HG03103 (cell line): ENCODE results near the gene BCAS3.
"Not testable (repeated sequence)": the region's sequence is repeated elsewhere in the genome, so short reads cannot be mapped to it uniquely, and the experiment has no call there.

ENCODE experiments used
- ATAC-seq: cut with Tn5 transposase; IDR thresholded peaks from one replicate; pipeline ENCODE4 v1.9.1; 2021; ENCODE audit warnings: low read depth; ENCODE audit not compliant: unreplicated experiment

BCAS3 gene

DNA sequence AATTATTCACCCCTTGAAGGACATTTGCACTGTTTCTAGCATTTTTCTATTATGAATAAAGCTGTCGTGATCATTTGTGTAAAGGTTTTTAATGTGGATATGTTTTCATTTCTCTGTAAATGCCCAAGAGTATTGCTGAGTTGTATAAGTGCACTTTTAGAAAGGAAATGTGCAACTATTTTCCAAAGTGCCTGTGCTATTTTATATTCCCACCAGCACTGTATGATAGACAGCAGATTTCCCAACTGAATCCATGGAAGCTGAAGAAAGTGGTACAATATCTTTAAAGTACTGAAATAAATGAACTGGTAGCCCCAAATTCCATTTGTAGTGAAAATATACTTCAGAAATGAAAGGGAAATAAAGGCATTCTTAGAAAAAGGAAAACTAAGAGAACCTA, 238.4 kb downstream of the BCAS3 start:
- ATAC-seq: no peak

DNA sequence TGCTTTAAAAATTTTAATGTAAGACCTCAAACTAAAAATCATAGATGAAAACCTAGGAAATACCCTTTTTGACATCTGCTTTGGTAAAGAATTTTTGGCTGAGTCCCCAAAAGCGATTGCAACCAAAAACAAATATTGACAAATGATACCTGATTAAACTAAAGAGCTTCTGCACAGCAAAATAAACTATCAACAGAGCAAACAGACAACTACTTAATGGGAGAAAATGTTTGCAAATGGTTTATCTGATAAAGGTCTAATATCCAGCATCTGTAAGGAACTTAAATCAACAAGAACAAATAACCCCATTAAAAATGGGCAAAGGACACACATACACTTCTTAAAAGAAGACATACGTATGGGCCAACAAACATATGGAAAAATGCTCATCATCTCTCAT, 242.5 kb downstream of the BCAS3 start:
- ATAC-seq: no peak

DNA sequence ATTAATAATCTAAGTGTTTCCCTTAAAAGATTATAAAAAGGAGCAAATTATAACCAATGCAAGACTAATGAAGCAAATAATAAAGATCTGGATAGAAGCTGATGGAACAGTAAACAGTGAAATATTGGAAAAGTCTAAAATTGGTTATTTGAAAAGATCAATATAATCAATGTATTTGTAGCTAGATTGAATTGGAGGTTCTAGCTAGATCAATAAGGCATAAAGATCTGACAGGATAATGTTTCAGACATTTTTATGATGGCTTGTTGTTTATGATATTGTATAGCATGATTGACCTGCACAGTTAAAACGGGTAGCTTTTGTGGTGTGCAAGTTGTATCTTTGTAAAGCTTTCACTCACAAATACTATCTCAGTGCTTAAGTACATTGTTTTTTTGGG, 245.3 kb downstream of the BCAS3 start:
- ATAC-seq: no peak

DNA sequence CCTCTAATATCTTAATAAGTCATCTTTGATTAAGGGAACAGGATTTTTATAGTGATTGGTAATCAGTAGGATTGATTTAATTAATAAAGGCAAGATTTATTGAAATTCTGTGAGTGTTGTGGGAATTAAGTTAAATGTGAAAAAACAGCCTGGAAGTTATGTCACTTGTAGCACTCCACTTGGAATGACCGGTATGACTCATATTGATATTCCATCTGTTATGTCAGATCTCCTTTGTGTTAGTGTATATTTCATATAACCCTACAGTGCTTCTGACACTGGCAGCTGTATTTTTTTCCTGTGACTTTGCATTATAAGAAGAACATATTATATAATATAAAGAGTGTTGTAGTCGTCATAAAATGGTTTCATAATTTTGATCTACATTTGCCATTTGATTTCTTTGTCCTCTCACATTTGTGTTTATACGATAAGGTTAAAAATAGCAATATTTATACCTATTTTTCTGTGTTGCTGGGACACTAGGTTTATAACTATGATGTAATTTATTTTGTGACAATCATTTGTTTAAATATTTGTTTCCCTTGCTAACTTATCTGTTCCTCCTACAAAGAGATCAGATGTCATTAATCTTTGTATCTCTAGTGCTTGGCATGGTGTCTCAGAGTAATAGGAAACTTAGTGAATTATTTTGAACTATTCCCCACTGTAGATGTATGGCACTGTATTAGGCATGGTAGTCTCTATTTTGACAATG, 249.0 kb downstream of the BCAS3 start:
- no peak for ATAC-seq

DNA sequence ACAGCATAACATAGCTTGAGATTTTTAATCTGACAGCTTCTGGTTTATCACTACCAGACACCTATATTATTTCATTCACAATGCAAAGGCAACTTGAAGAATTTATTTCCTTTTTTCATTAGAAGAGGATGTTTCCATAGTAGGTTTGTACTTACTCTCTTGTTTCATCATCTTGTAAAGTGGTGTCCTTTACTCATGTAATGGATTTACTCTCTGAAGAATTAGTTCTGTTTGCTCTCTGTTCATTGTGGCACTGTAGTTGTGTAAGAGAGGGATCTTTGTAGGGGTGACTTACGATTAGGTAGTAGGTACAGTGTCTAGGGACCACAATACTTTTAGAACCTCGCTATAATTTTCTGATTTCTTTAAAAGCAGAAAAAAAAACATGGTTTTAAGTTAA, 256.1 kb downstream of the BCAS3 start:
- ATAC-seq: no peak

DNA sequence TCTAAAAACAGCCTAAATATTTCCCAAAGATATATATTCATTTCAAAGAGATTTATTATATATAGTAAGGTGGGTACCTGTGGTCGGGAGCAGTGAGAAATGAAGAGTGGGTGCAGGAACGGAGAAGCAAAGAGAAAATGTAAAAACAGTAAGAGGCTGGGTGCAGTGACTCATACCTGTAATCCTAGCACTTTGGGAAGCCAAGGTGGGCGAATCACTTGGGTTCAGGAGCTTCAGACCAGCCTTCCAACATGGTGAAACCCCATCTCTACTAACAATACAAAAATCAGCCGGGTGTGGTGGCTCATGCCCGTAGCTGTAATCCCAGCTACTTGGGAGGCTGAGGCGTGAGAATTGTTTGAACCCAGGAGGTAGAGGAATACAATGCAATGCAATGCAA, 257.1 kb downstream of the BCAS3 start:
- no peak for ATAC-seq

DNA sequence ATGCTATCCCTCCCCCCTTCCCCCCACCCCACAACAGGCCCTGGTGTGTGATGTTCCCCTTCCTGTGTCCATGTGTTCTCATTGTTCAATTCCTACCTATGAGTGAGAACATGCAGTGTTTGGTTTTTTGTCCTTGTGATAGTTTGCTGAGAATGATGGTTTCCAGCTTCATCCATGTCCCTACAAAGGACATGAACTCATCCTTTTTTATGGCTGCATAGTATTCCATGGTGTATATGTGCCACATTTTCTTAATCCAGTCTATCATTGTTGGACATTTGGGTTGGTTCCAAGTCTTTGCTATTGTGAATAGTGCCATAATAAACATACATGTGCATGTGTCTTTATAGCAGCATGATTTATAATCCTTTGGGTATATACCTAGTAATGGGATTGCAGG, 258.3 kb downstream of the BCAS3 start:
- ATAC-seq: not testable (repeated sequence)

DNA sequence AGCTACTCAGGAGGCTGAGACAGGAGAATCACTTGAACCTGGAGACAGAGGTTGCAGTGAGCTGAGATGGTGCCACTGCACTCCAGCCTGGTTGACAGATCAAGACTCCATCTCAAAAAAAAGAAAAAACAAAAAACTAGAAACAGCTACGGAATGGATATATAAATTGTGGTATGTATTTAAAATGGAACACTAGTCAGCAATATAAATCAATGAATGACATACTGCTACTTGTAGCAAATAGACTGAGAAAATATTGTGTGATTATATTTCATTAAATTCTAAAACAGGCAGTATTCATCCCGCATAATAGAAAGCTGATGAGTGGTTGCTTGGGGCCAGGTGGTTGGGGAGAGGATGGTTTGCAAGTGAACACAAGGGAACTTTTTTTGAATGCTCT, 261.7 kb downstream of the BCAS3 start:
- ATAC-seq: no peak

DNA sequence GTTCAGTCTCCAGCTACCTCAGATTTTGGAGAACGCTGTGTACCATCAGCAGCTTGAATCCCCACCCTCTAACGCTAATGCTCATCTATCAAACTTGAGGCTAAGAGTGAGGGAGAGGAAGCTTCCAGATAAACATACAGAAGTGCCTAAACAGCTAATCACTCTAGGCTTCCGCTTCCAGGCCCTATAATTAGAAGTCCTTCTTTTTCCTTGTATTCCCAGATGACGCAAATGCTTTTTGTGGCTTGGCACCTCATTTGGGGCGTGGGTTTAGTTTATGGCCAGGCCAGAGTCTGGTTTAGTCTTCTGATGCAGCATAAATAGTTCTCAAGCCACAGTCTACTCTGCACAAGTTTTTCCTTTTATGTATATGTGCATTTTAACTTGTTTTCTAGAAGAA, 263.4 kb downstream of the BCAS3 start:
- ATAC-seq: no peak

DNA sequence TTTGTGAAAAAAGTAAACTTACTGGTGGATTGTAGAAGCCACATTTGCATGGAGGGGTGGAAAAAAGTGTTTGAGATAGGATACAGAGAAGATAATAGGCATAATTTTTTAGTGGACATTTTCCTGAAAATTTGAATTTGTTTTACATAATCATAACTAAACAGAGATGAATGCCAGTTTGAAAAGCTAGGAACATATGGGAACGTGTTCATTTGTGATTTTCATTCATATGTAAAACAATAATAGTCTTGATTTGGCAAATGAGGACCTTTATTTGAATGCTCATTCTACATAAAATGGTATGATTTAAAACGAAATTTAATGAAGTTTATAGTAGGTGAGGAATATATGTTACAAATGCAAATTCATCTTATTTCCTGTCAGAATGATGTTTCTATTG, 263.9 kb downstream of the BCAS3 start:
- ATAC-seq: no peak

DNA sequence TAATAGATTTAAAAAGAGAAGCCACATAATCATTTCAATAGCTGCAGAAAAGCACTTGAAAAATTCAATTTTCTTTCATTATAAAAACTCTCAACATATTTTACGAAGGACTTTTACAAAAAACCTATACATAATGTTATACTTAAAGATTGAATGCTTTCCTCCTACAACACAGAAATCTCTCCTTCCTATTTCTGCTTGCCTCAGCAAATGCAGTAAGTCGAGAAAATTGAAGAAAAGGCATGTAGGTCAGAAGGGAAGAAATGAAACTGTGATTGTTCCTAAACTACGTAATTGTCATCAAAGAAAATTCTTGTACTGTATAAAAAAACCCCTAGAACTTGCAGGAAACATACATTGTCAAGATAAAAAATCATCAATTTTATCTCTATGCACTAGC, 267.1 kb downstream of the BCAS3 start:
- no peak for ATAC-seq

DNA sequence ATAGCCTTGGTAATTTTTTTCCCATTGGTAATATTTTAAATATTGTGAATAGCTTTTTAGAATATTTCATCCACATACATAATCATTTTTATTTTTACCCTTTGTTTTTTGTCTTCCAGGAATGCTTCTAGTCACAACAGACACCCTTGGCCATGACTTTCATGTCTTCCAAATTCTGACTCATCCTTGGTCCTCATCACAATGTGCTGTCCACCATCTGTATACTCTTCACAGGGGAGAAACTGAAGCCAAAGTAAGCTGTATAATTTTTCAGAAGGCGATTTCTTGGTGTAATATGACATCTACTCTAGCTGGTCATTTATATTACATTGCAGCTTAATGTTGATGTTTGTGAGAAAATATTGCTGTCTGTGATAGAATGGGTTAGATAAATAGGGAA, 269.4 kb downstream of the BCAS3 start:
- no peak for ATAC-seq

DNA sequence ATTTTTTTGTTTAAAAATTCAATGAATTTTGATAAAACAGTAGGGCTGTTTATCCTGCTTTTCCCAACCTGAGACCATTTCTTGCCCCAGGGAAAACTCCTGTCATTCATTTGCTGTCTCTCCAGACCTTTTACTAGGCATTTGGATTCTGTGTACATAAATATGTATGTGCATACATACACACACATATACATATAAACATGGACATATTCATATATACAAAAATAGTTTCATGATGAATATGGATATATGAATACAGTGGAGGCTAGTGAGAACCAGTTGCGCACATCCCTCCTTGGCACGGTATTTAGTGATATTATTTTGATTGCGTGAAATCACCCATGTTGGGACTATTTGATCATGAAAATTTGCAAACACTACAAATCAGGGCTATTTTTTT, 269.9 kb downstream of the BCAS3 start:
- ATAC-seq: no peak

DNA sequence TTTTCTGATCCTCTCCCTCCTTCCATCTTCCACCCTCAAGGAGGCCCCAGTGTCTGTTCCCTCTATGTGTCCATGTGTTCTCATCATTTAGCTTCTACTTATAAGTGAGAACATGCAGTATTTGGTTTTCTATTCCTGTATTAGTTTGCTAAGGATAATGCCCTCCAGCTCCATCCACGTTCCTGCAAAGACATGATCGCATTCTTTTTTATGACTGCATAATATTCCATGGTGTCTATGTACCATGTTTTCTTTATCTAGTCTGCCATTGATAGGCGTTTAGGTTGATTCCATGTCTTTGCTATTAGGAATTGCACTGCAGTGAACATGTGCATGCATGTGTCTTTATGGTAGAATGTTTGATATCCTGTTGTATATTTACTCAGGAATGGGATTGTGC, 275.1 kb downstream of the BCAS3 start:
- ATAC-seq: no peak

DNA sequence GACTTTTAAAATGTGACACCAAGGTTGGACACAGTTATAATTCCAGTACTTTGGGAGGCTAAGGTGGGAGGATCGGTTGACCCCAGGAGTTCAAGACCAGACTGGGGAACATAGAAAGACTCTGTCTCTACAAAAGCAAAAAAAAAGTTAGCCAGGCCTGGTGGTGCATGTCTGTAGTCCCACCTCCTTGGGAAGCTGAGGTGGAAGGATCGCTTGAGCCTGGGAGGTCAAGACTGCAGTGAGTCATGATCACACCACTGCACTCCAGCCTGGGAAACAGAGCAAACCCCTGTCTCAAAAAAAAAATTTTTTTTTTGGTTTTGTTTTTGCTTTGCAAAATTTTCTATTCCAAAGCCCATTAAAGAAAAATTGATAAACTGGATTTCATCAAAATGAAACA, 281.4 kb downstream of the BCAS3 start:
- no peak for ATAC-seq

DNA sequence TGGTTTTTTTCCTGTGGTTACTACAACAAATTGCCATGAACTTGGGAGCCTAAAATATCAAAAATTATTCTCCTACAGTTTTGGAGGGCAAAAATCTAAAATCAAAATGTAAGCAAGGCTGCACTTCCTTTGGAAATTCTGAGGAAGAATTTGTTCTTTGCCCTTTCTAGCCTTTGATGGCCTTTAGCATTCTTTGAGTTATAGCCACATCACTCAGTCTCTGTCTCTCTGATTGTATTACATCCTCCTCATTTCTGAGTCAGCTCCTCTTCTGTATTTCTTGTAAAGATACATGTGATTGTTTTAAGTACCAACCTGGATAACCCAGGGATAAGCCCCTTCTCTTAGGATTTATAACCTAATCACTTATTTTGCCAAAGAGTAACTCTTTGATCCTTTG, 282.0 kb downstream of the BCAS3 start:
- ATAC-seq: no peak

DNA sequence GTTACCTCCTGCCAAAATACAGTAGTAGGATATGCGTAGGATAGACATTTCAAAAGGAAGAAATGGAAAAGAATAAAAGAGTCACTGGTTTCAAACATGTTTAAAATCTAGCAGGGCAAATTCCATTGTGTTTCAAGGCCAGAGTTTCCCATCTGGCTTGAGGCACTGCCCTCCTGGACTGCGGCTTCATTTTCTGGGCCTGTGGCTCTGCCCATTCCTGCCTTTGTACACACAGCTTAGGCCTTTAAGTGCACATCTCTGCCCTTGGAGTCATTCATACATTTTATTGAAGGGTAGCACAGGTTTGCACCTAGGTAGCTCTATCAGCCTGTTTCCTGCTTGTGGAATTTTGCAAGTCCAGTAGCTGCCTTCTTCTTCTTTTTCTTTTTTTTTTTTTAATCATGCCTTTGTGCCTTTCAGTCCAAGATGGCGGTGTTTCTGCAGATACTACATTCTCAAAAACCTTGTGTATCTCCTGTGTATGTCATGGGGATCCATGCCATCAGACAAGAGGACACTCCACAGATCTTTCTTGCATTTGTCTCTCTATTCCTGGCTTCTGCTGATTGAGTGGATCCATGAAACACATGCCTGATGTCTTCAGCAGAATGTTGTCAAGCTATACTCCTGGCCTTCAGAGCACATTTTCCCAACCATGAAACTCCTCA, 282.9 kb downstream of the BCAS3 start:
- no peak for ATAC-seq

DNA sequence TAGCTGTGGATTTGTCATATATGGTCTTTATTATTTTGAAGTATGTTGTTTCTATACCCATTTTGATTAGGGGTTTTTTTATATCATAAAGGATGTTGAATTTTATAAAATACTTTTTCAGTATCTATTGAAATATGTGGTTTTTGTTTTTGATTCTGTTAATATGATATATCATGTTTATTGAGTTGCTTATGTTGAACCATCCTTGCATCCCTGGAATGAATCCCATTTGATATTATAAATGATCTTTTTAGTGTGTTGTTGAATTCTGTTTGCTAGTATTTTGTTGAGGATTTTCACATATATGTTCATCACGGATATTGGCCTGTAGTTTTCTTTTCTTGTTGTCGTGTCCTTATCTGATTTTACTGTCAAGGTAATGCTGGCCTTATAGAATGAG, 286.5 kb downstream of the BCAS3 start:
- no peak for ATAC-seq

DNA sequence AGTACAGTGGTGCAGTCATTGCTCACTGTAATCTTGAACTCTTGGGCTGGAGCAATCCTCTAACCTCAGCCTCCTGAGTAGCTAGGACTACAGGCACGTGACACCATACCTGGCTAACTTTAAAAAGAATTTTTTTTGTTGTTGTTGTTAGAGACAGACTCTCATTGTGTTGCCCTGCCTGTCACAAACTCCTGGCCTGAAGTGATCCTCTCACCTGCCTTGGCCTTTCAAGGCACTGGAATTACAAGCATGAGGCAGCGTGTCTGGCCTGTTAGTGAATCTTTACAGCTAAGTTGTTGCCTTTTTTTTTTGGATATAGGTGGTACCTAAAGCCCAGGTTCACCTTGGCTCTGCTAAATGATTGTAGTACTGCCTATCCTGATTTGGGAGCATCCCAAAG, 290.6 kb downstream of the BCAS3 start:
- ATAC-seq: no peak

DNA sequence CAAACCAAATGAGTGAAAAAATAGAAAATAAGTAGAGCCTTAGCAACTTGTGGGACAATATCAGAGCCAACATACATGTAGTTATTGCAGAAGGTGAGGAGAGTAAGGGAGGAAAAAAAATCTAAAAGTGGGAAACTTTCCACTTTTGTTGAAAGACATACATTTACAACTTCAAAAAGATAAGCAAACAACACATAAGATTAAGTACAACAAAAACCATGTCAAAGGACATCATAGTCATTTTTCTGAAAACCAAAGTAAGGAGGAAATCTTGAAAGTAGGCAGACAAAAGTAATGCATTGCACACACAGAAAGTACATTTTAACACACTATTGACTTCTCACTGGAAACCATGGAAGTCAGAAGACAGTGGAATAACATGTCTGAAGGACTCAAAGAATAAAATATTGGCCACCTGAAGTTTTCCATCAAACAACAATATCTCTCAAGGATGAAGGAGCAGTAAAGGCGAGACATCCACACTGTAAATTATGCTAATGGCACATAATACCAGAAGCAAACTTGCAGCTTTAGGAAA, 291.9 kb downstream of the BCAS3 start:
- ATAC-seq: no peak

DNA sequence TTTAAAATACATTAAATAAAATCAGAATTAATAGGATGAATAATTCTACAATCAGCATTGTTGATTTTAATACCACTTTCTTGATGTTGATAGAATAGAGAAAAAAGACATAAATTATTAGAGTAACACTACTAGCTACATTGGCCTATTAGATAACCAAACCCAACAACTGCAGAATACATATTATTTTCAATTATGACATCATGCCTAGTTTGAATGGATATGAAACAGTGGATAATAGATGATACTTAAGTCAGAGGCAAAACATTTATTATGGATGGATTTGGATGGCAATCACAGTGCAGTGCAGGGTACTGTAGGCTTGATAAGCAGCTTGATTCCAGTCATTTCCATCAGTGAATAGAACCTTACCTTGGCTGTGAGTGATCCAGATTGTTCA, 293.1 kb downstream of the BCAS3 start:
- ATAC-seq: no peak
